Common myeloid progenitor, CD34-positive (primary cell): ENCODE data around the gene C2orf92.

ENCODE experiments used
- CTCF ChIA-PET: fragments of 350-600 bp; sonication (Branson Sonifier 250); formaldehyde crosslinking; loops from one replicate; lab custom pipeline; 2021; ENCODE audit warnings: antibody characterized with exemption; lab: Charles Lee
- POLR2A ChIA-PET: fragments of 350-600 bp; sonication (Branson Sonifier 250); formaldehyde crosslinking; loops from one replicate; lab custom pipeline; 2021; ENCODE audit warnings: antibody characterized with exemption; lab: Charles Lee
- DNase-seq, 3 donors: peaks; one replicate each; pipeline versions ENCODE4 v3.0.0 to v3.0.0-alpha.2; 2013
- H3K27ac ChIP-seq, 2 experiments: 1 replicate in 1 of 2; 2 replicates in 1 of 2; pipeline ENCODE4 v1.7.0; 2013; ENCODE audit warnings: inconsistent platforms in 2 of 2, low read length in 2 of 2, mild to moderate bottlenecking in 2 of 2, low read depth in 1 of 2, moderate library complexity in 1 of 2; ENCODE audit not compliant: severe bottlenecking in 2 of 2, insufficient read depth in 1 of 2, poor library complexity in 1 of 2
- H3K27me3 ChIP-seq, 5 experiments: replicated peaks in 2 of 5; 1 replicate in 3 of 5; 2 replicates in 2 of 5; pipeline versions ENCODE4 v1.6.1 to v1.7.0; 2013; ENCODE audit warnings: low read length in 4 of 5, mild to moderate bottlenecking in 2 of 5, moderate library complexity in 2 of 5, inconsistent platforms in 1 of 5; ENCODE audit not compliant: insufficient read depth in 5 of 5, control insufficient read depth in 4 of 5
- H3K36me3 ChIP-seq, 4 experiments: 1 replicate in 2 of 4; 2 replicates in 2 of 4; pipeline versions ENCODE4 v1.6.1 to v1.7.0; 2013; ENCODE audit warnings: low read length in 3 of 4, control low read depth in 1 of 4, mild to moderate bottlenecking in 1 of 4; ENCODE audit not compliant: control insufficient read depth in 4 of 4, insufficient read depth in 4 of 4
- H3K4me1 ChIP-seq, 4 experiments: 1 replicate in 3 of 4; 2 replicates in 1 of 4; pipeline versions ENCODE4 v1.6.1 to v1.7.1; 2013; ENCODE audit warnings: low read length in 3 of 4, mild to moderate bottlenecking in 3 of 4, control low read depth in 1 of 4, inconsistent platforms in 1 of 4, moderate library complexity in 1 of 4; ENCODE audit not compliant: control insufficient read depth in 4 of 4, insufficient read depth in 4 of 4; ENCODE audit errors: control extremely low read depth in 1 of 4
- H3K4me3 ChIP-seq, 7 experiments: 1 replicate in 4 of 7; 2 replicates in 3 of 7; pipeline versions ENCODE4 v1.5.1 to v1.7.0; 2013; ENCODE audit warnings: mild to moderate bottlenecking in 7 of 7, low read length in 6 of 7, moderate library complexity in 6 of 7, inconsistent platforms in 2 of 7, low read depth in 2 of 7, control low read depth in 1 of 7; ENCODE audit not compliant: insufficient read depth in 4 of 7, control insufficient read depth in 1 of 7; ENCODE audit errors: extremely low read depth in 1 of 7
- H3K9me3 ChIP-seq, 5 experiments: 1 replicate in 4 of 5; 2 replicates in 1 of 5; pipeline versions ENCODE4 v1.6.1 to v1.7.1; 2013; ENCODE audit warnings: low read length in 4 of 5, mild to moderate bottlenecking in 2 of 5, inconsistent platforms in 1 of 5, low read depth in 1 of 5, moderate library complexity in 1 of 5; ENCODE audit not compliant: control insufficient read depth in 4 of 5, insufficient read depth in 2 of 5; ENCODE audit errors: control extremely low read depth in 1 of 5
- WGBS: methylation state at CpG from one replicate; pipeline ENCODE4 v1.1.5; 2013; ENCODE audit not compliant: insufficient coverage; 5-methylcytosine and 5-hydroxymethylcytosine counted together

C2orf92 gene

DNA sequence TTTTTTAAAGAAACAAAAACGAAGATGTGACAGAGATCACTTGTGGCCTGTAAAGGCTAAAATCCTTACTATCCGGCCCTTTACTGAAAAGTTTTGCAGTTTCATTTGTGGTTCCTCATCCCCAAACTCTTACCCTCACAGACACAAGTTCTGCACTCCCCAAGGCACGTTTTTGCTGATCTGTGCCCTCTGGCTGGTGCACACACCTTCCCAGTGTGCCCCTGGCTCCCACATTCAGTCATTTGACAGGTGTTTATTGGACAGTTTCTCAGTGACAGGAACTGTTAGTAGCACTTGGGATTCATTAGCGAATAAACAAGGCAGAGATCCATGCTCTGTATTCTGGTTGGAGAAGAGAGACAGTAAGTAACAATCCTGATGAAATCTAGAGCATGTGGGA lies 66.7 kb downstream of the C2orf92 start:
- peaks cover 0 to 2% (median 0%) of the 10 kb centered on the region in 4 experiments for H3K4me1 ChIP-seq
- no peak for DNase-seq
- peaks cover 0 to 3% (median 0%) of the 10 kb centered on the region in 4 experiments for H3K36me3 ChIP-seq
- H3K27me3 ChIP-seq = no peaks in the 10 kb centered on the region
- H3K4me3 ChIP-seq = no peak overlapping the region
- CTCF ChIA-PET = interaction anchor here (1.0 to 1.1 kb wide), 2 partner anchors 27 to 38 kb away, joined by 4 read pairs; no protein-coding TSS in a partner anchor
- POLR2A ChIA-PET = no interaction called here
- H3K27ac ChIP-seq = no peak overlapping the region
- no peaks in the 10 kb centered on the region for H3K9me3 ChIP-seq
- WGBS = 88% methylated on average over 3 of the region's 4 CpGs

DNA sequence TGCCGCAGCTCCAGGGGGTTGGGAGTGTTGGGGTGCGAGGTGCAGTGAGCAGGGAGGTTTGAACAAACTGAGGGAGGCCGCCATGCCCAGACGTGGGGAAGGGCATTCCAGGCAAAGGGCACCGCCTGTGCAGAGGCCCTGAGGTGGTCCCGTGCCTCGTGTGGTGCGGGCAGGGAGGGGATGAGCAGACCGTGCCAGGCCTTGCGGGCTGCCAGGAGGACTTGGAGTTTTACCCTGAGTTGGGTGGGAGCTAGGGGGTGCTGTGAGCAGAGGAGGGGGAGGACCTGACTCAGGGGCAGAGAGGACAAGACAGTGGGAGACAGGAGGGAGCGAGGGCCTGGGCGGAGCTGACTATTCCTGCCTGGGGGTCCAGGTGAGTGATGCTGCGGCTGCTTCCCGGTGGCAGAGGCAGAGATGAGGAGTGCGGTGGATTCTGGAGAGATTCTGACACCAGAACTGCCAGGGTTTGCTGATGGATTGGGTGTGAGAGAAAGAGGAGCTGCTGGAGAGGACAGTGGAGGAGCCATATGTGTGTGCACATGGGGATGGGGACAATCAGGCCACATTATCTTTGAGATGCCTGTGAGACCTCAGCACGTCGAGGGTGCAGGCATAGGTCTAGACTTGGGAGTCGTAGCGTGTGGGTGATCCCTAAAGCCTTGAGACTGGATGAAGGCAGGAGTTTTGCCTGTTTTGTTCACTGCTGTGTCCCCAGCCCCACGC lies 67.3 kb downstream of the C2orf92 start:
- Histone ChIP-seq H3K36me3 (peaks cover 0 to 3% (median 0%) of the 10 kb centered on the region in 4 experiments), H3K9me3 (no peaks in the 10 kb centered on the region), H3K4me3 (no peak overlapping the region), H3K27me3 (no peaks in the 10 kb centered on the region), H3K4me1 (peaks cover 0 to 2% (median 0%) of the 10 kb centered on the region in 4 experiments), H3K27ac (no peak overlapping the region)
- DNase-seq = no peak
- CTCF ChIA-PET = interaction anchor here (0.9 to 1.4 kb wide), 4 partner anchors 9 to 27 kb away, joined by 4 read pairs; no protein-coding TSS in a partner anchor
- WGBS = 95% methylated on average over 18 of the region's 20 CpGs
- POLR2A ChIA-PET = no interaction called here

DNA sequence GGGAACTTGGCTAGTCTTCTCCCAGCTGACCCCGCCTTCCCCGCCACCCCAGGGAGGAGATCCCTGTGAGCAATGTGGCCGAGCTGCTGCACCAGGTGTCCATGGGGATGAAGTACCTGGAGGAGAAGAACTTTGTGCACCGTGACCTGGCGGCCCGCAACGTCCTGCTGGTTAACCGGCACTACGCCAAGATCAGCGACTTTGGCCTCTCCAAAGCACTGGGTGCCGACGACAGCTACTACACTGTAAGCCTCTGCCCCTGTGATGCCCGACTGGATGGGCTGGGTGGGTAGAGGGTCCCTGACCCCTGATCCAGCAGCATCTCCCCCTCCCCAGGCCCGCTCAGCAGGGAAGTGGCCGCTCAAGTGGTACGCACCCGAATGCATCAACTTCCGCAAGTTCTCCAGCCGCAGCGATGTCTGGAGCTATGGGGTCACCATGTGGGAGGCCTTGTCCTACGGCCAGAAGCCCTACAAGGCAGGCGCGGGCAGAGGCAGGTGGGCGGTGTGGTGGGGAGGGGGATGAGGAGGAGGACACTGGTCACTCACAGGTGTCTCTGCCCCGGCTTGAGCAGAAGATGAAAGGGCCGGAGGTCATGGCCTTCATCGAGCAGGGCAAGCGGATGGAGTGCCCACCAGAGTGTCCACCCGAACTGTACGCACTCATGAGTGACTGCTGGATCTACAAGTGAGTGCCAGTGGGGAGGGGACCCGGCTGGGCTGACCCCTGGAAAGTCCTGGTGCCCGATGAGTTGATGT lies 68.1 kb downstream of the C2orf92 start:
- Histone ChIP-seq H3K27me3 (no peaks in the 10 kb centered on the region), H3K36me3 (peaks cover 0 to 3% (median 0%) of the 10 kb centered on the region in 4 experiments), H3K27ac (no peak overlapping the region), H3K4me3 (no peak overlapping the region), H3K4me1 (peaks cover 0 to 5% (median 2%) of the 10 kb centered on the region in 4 experiments), H3K9me3 (no peaks in the 10 kb centered on the region)
- WGBS = 96% methylated on average over 27 of the region's 32 CpGs
- ChIA-PET CTCF (interaction anchor here (0.9 to 1.4 kb wide), 3 partner anchors 9 to 11 kb away, joined by 4 read pairs; no protein-coding TSS in a partner anchor), POLR2A (no interaction called here)
- no peak for DNase-seq

DNA sequence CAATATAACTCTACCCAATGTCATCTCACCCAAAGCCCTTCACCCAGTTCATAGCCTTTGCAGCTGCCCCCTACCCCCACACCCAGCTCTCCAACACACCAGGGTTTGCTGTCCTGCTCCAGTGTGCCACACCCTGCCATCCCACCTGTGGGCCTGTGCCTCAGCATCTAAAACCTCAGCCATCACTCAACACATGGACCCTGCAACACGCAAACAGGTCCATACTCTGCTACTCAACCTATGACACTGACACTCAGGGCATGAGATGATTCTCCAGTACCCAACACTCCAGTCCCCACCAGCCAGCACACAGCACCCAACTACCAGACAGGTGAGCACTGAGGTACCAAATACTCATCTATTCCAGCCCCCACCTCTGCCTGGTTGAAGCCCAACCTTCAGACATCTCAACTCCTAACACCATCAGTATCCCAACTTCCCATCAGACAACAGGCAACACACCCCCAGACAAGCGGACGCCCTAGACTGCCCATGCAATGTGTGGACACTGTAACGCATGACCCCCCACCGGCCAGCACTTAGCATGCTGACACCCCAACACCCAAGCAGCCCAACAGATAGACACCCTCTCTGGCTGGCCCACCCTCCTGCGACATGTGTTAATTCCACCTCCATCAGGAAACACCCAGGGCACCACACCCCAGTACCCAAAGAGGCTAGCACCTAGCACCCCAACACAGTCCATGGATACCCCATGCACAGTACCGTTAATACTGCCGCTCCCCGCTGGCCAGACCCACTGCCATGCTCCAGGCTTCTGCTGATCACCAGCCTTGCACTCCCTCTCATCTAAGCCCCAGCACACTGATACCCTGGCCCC lies 68.9 kb downstream of the C2orf92 start:
- CTCF ChIA-PET = interaction anchor here (1.0 to 10.5 kb wide), 4 partner anchors 12 to 28 kb away, joined by 3 to 131 read pairs (median 6); partner anchors contain the start of gene ZAP70
- WGBS = 100% methylated on average over 9 of the region's 9 CpGs

DNA sequence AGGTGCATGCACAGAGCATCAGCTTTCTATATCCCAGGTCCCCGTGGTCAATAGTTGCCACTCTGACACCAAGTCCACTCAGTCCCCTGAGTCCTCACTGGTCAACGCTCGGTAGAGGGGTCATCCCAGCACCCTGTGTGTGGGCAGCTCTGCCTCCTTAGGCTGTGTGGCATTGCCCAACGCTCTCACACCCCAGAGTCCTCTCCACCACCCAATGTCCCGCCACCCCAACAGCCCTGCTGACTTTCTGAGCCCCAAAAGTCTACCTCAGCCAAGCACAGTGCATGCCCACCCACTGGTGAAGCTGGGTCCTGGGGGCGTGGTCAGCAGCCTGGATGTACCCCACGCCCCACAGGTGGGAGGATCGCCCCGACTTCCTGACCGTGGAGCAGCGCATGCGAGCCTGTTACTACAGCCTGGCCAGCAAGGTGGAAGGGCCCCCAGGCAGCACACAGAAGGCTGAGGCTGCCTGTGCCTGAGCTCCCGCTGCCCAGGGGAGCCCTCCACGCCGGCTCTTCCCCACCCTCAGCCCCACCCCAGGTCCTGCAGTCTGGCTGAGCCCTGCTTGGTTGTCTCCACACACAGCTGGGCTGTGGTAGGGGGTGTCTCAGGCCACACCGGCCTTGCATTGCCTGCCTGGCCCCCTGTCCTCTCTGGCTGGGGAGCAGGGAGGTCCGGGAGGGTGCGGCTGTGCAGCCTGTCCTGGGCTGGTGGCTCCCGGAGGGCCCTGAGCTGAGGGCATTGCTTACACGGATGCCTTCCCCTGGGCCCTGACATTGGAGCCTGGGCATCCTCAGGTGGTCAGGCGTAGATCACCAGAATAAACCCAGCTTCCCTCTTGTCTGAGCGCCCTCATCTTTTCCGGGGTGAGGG lies 69.7 kb downstream of the C2orf92 start:
- Histone ChIP-seq H3K4me3 (no peak overlapping the region), H3K36me3 (peaks cover 0 to under 1% (median 0%) of the 10 kb centered on the region in 4 experiments), H3K4me1 (peaks cover 0 to 5% (median 2%) of the 10 kb centered on the region in 4 experiments), H3K27ac (no peak overlapping the region), H3K9me3 (no peaks in the 10 kb centered on the region), H3K27me3 (no peaks in the 10 kb centered on the region)
- CTCF ChIA-PET = interaction anchor here (0.7 to 10.5 kb wide), 15 partner anchors 8 to 646 kb away, joined by 3 to 131 read pairs (median 5); partner anchors contain the start of genes COX5B and ZAP70
- no peak for DNase-seq
- 94% methylated on average over 21 of the region's 23 CpGs for WGBS
- POLR2A ChIA-PET = no interaction called here

More for the DNA sequence above, 68.9 kb downstream of the C2orf92 start:
- no peak for DNase-seq
- H3K27me3 ChIP-seq = no peaks in the 10 kb centered on the region
- H3K27ac ChIP-seq = no peak overlapping the region
- H3K36me3 ChIP-seq = peaks cover 0 to 3% (median 0%) of the 10 kb centered on the region in 4 experiments
- H3K4me3 ChIP-seq = no peak overlapping the region
- POLR2A ChIA-PET = no interaction called here
- H3K4me1 ChIP-seq = peaks cover 0 to 5% (median 2%) of the 10 kb centered on the region in 4 experiments
- H3K9me3 ChIP-seq = no peaks in the 10 kb centered on the region

DNA sequence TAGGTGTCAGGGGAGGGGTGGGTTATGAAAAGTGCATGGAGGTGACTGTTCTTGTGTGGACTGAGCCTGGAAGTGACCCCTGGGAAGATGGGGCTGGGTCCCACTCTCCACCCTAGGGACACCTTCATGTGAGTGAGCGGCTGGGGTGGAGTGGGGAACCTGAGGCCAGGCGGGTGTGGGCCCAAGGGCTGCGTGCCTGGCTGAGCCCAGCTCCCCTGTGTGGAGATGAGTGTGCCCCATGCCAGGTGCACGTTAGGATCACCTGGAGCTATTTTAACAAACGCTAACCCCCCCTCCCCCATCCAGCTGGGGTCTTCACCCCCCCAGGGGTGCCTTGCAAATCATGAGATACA lies 70.4 kb downstream of the C2orf92 start:
- POLR2A ChIA-PET = interaction anchor here (0.8 kb wide), 1 partner anchor 32 kb away, joined by 3 read pairs; no protein-coding TSS in a partner anchor
- WGBS = 100% methylated on average over 2 of the region's 5 CpGs
- CTCF ChIA-PET = interaction anchor here (0.7 to 10.5 kb wide), 17 partner anchors 9 to 645 kb away, joined by 3 to 131 read pairs (median 5); partner anchors contain the start of genes ACTR1B, COX5B and ZAP70

More for the DNA sequence above, 70.4 kb downstream of the C2orf92 start:
- no peak overlapping the region for H3K27ac ChIP-seq
- peaks cover 0 to 5% (median 2%) of the 10 kb centered on the region in 4 experiments for H3K4me1 ChIP-seq
- no peak overlapping the region for H3K4me3 ChIP-seq
- H3K27me3 ChIP-seq = no peaks in the 10 kb centered on the region
- H3K9me3 ChIP-seq = no peaks in the 10 kb centered on the region
- no peaks in the 10 kb centered on the region for H3K36me3 ChIP-seq
- DNase-seq = no peak
